NCI-H2171 treated with DMSO at 0.1 percent for 48 hours (cell line): ENCODE data around the gene TRIM44.

Experiments used
- DNase-seq: peaks from one replicate; lab custom pipeline; 2025; lab: John Stamatoyannopoulos, UW

TRIM44 gene

DNA sequence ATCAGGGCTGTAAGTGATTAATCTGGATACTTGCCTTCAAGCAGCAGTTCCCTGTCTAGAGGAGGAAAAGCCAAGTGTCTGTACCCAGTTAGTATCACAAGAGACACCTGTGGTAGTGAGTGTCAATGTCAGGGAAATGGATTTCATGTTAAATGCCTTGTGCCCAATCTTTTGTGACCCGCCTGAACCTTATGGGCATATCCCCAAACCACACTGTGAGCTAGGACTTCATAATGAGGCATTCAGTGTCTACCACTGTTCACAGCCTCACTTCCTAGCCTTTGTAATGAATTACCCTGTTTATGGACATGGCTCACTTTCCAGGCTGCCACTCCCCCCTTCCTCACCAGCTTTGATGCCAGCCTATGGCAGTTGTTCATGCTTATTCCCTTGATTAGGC, 125.1 kb downstream of the TRIM44 start:
- DNase-seq: no peak

DNA sequence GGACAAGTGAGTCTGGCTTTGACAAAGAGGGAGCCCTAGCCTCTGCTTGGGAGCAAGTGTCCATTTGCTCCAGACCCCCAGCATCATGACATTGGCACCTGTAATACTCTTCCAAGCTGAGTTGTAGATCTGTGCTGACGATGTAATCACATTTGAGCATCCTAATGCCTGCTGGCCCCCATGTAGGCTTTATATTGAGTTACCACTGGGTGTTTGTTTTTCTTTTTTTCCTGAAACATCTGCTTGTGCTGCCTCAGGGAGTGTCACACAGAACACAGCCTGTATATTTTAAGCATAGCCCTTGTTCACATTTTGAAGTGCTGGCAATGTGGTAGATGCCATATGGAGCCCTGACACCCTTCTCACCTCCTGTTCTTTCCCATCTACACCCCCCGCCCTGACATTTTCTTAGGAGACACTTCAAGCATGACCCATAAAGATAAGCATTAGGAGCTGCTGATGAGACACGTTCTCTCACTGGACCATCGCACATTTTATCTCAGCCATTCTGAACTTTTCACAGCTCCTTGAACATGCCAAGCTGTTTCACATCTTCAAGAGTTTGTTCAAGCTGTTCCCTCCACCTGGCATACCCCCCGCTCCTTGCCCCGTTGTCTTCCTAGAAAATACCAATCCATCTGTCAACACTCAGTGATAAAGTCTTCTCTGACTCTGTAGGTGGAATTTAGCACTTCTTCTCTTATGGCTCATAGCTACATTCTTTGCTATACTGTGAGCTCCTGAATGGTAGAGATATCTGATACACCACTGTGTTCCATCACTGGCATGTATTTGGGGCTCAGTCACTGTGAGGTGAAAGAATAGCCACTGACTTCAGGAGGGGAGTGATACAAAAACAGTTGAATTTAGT, 128.7 kb downstream of the TRIM44 start:
- DNase-seq: peak; percentile 100

DNA sequence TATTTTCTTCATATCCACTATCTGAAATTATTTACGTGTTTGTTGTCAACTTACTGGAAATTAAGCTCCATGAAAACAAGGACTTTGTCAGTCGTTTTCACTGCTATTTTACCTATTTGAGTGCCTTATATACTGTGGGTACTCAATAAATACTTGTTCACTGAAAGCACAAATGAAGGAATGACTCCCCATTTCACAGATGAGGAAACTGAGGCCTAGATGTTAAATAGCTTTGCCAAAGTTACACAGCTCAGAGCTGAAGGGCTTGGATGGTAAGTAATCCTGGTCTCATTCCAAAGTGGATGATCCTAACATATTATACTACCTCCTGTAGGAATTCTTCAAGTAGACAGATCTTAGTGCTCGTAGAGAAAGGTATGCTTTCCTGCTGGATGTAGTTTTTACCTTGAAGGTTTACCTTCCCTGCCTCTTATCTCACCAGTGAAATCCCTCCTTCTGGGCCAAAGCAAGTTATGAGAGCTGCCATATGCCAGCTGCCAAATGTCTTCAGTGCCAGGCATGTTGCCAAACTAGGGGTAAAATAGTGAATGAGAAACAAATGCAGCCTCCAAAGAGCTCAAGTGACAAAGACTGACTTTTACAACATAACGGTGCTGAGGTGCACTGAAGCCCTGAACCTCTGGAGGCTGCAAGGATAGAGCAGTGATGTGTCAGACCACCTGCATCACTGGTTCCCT, 129.7 kb downstream of the TRIM44 start:
- DNase-seq: peak; percentile 100

DNA sequence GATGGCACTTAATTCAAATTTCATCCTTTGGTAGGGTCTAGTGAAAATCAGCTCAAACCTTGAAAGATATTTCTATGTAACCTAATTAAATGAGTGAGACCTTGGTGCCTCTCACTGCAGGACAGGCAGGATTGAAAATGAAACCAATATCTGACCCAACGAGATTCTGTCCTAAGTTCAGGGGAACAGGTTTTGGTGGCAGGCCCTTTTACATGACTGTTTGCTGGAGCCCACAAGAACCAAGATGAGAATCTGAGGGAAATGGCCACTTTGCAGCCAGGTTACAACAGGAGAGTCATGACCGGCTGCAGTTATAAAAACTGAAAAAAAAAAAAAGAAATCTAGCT, 130.2 kb downstream of the TRIM44 start:
- DNase-seq: no peak

DNA sequence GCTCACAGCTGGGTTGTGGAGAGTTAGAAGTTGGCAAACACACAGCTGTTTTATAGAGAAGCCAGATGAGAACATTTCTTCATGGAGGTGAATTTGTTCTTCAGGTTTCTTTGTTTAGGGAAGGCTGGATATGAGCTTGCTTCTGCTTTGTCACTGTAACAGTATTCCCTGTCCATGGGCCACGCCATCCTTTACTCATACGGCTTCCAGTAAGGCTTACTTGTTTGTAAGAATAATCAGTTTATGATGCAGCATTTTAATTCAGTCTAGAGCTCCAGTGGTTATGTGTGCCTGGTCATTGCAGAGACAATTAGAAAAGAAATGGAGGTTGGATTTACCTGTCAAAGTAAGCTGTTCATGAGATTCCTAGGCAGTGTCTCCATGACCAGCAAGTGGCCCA, 131.8 kb downstream of the TRIM44 start:
- DNase-seq: no peak

DNA sequence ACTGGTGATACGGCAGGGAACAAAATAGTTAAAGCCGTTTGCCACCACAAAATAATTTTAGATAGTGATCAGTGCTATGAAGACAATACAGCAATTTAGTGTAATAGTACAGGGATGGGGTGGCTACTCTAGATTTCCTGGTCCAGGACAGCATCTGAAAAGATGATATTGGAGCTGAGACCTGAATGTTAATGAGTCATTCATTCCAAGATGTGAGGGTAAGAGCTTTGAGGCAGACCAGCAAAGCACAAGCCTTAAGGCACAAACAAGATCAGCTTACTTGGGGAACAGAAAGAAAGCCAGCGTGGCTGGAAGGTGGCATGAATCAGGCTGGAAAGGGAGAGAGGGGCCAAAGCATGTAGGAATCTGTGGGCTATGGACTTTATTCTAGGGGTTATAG, 132.3 kb downstream of the TRIM44 start:
- DNase-seq: no peak

DNA sequence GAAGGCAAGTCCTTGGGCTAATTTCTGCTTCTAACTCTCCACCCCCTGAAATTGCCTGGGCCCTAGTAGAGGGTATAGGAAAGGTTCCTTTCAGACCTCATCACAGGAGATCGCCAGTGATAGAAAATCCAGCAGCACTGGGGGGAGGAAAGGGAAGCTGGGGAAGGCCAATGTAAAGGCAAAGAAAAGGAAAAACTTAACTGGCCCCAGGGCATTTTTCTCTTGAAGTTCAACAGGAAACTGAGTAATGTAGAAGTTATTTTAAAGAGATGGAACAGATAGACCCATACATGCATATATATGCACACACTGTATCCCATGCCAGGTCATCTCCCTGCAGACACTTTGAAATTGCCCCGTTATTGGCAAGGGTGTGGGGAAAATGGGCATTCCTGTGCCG, 134.0 kb downstream of the TRIM44 start:
- DNase-seq: no peak

DNA sequence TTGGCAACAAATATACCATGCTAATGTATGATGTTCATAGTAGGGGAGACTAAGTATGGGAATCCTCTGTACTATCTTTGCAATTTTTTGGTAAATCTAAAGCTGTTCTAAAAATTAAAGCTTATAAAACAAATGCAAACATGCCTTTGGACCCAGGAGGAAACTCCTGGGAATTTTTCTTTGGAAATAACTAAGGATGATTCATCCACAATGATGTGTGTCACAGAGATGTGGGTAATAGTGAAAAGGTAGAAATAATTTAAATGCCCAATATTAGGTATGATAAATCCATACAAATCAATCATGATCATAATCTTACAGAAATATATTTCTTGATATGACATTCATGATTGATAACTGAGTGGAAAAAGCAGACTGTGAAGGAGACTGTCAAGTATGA, 135.8 kb downstream of the TRIM44 start:
- no peak for DNase-seq

DNA sequence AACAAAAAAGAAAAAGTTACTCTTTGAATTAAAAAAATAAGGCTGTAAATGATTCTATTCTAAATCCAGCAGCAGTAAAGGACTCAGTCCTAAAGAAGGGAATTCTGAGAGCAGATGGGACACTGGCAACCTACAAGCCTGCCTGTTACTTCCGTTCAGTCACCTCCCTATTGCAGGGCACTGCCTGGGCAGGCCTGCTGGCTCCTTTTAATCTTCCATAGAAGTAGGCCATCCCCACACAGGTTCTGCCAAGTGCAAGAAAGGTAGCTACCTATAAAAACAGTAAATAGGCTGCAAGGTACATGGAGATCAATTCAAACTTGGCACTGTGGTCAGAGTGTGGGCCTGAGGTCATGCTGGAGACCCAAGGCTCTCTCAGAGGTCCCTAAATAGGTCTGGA, 136.4 kb downstream of the TRIM44 start:
- peak; percentile 96 for DNase-seq

DNA sequence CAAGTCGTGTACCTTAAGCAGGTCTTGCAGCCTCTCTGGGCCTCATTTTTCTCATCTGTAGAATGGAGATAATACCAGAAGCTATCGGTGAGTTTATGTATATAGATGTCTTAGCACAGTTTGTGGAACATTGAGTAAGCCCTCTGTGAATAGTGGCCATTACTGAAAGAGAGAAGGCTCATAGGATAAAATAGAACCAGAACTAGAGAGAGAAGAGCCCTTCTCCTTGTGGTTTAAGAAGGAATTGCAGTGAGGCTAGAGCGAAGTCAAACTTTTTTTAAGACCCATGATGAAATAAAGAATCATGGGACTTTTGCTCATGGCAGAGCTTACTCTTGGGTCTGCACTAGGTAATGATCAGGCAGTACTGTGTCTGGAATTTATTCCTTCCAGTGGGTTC, 137.1 kb downstream of the TRIM44 start:
- DNase-seq: no peak

DNA sequence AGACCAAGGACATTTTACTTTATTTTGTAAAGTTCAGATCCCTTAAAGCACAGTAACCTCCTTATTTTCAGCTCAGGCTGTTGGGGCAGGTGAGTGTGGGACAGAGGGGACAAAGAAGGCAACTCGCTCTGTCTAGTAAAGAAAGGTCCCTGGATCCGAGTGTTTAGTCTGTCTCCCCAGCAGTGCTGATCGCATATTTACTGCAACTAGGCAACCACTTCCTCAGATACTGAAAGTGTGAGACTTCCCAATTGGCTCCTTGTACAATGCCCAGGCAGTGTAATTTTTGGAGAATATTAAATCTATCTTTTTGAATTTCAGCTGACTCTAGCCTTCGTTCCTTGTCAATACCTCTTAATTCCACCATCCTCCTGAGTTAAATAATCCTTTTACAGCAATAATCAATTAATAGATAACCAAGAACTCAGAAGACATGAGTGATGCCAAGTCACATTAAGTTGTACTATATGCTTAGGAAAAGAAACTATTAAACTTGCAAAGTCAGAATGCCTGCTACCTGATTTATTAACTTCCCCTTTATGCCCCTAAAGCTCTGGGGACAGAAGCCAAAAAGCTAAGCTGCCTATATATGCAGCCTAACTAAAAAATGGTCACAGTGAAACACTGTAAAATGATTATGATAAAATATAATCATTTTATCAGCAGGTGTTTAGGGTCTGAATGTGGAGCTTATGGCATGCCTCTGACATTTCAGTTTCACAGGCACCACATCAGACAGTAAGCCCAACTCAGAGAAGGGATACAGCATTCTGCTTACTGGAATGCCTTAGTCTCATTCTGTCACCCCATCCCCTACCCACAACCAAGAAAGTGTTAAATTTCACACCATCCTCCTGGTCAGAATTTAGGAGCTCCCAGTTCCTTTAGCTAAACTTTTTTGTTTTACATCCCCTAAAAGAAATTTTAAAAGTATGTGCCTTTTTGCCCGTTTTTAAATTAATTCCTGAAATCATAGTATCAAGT, 138.7 kb downstream of the TRIM44 start:
- no peak for DNase-seq

DNA sequence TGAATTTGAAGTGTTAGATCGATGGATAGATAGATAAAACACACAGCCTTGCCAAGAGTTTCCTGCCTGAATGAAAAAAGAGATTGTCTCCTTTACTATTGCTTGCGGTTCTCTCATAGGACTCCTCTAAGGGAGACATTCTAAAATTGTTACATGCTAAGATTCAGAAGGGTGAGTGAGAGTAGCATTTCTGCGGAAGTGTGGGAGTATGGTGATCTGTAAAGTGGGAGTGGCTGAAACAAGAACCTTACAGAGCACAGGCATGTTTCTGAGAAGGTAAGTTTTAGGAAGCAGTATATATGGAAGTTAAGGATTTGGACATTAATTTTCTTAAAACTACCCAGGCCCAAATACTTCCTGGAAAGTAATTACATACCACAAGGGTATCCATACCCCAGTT, 139.6 kb downstream of the TRIM44 start:
- no peak for DNase-seq

DNA sequence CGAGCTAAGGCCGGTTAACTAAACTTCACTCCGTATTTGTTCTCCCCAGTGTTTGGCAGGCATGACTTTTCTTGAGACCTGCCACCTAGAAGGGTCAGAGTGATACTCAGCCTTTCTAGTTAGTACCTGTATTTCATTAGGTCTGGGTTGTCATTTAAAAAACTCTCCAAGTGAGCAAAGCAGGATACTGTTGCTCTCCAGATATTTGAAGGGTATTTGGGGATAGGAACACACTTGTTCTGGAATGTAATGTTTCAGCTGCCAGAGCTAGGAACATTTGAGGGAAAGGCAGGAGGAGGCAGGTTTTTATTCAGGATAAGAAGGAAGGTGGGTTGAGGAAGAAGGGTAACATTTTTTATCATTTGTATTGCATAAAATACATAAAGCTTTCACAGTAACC, 140.1 kb downstream of the TRIM44 start:
- DNase-seq: no peak

DNA sequence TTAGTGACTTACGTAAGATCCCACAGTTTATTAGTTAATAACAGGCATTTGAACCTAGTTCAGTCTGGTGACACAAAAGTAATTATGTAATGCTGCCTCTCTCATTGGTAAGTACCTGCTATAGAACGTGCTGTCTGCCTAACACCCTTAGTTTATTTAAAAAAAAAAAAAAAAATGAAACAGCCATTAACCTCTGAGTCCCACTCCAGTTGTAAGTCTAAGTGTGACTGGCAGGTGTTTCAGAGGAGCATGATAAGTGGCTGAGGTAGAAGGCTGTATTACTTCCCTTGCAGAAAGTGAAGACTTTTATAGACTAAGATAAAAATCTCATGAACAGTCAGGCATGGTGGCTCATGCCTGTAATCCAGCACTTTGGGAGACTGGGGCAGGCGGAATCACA, 140.5 kb downstream of the TRIM44 start:
- peak; percentile 51 for DNase-seq

DNA sequence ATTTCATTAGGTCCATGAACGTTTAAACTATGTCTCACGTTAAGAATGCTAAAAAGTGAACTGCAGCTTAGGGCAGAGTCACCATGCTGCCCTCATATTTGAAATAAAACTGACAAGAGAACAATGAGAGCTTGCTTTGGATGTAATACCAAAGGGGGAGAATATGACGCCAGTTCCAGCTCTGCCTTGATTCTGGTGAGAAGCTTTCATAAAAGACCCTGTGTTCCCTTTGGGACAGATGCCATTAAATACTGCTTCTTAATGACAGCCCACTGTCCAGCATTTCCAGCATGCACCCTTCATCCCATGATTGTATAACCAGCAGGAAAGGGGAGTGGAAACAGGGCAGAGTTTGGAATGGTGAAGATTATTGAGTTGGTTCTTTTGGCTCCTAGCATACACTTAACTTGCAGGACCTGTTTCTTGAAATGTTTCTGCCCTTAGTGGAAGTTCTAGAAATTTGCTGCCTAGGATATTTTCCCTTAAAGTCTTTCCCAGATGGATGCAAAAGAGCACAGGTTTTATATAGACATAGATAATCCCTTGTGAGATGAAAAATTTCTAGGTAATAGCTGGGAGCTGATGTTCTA, 142.0 kb downstream of the TRIM44 start:
- no peak for DNase-seq

DNA sequence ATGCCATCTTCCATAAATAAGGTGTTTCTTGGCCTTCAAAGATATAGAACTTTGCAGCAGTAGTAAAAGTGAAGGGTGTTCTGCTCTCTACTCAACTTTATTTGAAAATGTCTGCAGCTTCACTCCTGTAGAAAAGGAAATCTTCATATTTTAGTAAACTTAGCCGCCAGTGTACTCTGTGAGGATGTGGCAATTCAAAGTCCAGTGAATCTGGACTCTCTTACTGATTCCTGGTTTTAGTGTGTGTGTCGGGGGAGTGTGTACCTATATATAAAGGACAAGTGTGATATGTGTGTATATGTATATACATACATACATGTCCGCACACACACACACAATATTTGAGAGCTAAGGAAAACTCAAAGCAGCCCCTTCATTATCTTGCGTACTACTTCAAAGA, 147.0 kb downstream of the TRIM44 start:
- DNase-seq: no peak

DNA sequence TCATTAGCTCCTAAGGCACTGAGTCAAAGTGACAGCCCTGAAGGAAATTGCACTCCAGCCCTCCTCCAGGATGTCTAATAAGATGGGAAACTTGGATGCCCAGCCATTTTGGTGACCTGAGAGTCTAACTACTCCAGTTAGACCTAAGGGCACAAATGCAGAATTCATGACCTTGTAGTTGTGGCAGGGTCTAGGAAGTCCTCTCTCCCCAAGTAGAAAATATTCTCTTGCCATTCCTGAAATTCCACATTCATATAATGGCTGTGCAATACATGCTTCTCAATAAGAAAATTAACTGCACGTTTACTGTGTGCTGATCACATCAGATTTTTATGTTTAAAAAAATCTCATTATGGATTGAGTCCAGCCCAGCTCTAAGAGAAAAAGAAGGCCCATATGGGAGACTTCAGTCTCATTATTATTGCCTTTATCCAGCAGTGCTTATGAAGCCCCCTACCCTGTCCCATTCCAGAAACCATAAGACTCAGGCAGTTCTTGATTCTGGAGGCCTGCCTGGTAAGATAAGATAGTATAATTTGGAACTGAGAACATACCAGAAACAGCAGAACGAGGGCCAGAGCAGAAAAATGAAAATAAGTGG, 147.6 kb downstream of the TRIM44 start:
- DNase-seq: no peak

DNA sequence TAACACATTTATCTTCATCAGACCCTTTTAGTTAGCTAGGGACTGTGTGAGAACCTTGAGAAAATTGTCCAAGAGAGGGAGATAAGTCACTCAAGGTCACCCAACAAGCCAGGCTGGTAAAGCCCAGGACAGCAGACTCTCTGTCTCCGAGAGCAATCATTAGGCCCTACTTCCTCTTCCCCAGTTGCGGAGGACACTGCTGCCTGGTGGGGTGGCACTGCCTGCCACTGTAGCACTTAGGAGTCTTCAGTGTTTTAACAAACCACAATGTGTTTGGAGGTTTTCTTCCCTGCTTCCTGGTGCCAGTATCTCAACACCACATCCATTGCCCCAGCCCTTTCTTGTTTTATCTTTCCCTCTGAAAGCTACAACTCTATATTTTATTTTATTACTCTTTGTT, 149.2 kb downstream of the TRIM44 start:
- DNase-seq: no peak

DNA sequence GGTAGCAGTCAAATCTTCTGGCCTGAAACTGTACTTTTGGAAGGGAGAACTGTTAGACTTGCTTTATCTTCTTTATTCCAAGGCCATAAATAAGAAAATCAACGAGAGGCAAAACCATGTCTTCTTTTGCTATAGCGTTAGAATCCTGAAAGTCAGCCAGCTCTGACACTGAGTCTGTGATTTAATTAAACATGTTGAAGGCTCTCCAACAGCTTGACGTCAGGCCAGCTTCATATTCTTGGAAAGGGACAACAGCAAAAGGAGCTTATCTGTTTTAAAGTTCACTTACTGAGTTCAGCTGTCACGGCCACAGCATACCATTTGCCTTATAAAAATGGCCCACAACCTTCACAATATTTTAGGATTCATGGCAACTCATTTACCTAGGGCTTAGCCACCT, 150.3 kb downstream of the TRIM44 start:
- no peak for DNase-seq

DNA sequence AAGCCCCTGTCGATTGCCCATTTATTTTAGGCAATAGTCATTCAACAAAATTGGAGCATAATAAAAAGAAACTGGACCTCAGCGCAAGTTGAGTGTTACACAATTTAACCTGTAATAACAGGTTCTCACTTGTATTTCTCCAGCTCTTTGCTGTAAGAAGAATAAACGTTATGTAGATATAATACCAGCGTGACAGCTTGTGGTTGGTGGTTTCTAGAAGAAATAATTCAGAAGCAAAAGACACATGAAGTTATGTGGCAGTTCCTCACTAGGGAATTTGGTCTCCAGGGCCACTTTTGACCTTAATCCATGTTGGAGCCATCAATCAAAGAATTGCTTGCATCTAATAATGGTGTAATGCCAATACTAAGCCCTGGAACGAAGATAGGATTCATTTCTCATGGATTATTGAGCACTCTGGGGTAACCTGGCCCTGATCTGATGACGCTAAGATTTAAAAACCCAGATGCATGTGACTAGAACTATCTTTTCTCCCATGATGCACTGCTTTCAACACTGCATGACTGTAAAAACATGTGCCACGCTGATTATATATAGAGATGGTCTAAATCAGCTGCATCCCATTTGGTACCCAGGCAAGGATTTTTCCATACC, 151.6 kb downstream of the TRIM44 start:
- DNase-seq: no peak

DNA sequence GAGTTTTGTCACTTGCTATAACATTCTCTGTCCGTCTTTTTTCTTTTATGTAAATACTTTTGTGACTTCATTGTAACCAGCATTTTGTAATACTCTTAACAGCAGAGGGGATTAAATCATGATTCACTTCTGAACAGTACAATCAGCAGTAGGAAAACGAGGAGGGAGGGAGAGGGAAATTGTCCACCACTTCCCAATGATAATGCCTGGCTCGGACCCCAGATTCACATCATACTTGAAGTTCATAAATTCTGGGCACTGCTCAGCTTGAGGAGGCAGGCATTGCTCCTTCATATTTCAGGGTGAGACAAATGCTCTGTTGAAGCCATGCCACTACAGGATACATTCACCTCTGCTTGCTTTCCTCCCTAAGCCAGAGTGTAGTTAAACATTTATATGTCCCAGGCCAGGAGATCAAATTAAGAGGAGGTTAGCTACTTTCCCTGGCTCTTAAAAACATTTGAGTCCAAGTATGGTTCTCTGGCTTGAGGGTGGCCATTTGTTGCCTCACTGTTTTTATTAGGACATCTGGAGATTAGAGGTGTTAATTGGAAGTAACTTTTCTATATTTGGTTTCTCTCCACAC, 152.2 kb downstream of the TRIM44 start:
- no peak for DNase-seq
